Activated T-helper 2 cell treated with anti-CD3 and anti-CD28 coated beads, Interferon-gamma antibody, Interleukin-2, Interleukin-4, amounts not matched to agents 10 μg/mL and 5 μg/mL and 100 μg/mL, durations not matched to agents 14 hours and 24 hours and 36 hours (primary cell): ENCODE results near the gene BFSP2. TPM values are rescaled to one million over a fixed set of nuclear protein-coding genes. Genes with fewer than 3 reads are reported as not detected.

Experiments
- DNase-seq: peaks from one replicate; pipeline ENCODE4 v3.0.0; 2021; ENCODE audit warnings: low spot score
- H3K27ac Mint-ChIP-seq: one replicate; pipeline ENCODE4 v1.8.0; 2021; ENCODE audit warnings: mixed read lengths
- H3K27me3 Mint-ChIP-seq: one replicate; pipeline ENCODE4 v1.8.0; 2021; ENCODE audit warnings: low read depth, mixed read lengths
- H3K36me3 Mint-ChIP-seq: one replicate; pipeline ENCODE4 v1.8.0; 2021; ENCODE audit warnings: low read depth, mixed read lengths
- H3K4me1 Mint-ChIP-seq: one replicate; pipeline ENCODE4 v1.8.0; 2021; ENCODE audit warnings: low read depth, mixed read lengths
- H3K4me3 Mint-ChIP-seq: one replicate; pipeline ENCODE4 v1.8.0; 2021; ENCODE audit warnings: low read depth, mild to moderate bottlenecking, moderate library complexity, mixed read lengths
- H3K9me3 Mint-ChIP-seq: one replicate; pipeline ENCODE4 v1.8.0; 2021; ENCODE audit warnings: mixed read lengths
- intact Hi-C: fragments of 100-400 bp; cut with micrococcal nuclease; formaldehyde crosslinking; loops from one replicate; pipeline ENCODE4 v1.15.1; 2023
- total RNA-seq: library from RNA; stranded (reverse); gene quantifications from 2 replicates; pipeline ENCODE4 v1.2.3, GENCODE V29; 2022

Gene BFSP2
- total RNA-seq, 1 donor from 2014 or later: not detected

DNA sequence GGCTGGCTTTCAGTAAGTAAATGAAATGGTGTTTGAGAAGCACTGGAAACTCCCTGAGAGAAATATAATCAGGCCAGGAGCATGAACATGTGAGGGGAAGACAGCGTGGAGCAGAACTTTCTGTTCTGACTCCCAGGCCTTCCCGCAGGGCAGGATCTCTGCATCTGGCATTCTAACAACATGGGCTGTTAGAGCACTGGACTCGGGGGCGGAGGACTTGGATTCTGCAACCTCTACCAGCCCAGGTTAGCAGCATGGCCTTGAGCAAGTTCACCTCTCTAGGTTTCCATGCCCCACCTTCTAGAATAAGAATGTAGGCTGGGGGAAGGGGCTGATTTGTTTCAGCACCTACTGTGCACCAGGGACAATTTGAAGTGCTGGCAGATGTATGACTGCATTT lies 12.5 kb upstream of the BFSP2 start:
- no peaks in the 10 kb centered on the region for H3K4me1 Mint-ChIP-seq
- H3K4me3 Mint-ChIP-seq: no peak overlapping the region
- H3K36me3 Mint-ChIP-seq: no peaks in the 10 kb centered on the region
- intact Hi-C loops: no loop called here
- peaks cover 6% of the 10 kb centered on the region for H3K27me3 Mint-ChIP-seq
- no peak for DNase-seq
- no peaks in the 10 kb centered on the region for H3K9me3 Mint-ChIP-seq
- H3K27ac Mint-ChIP-seq: no peak overlapping the region

GRCh38 chr3:133388696-133389395 lies 11.0 kb upstream of the BFSP2 start:
- DNase-seq: no peak

GRCh38 chr3:133390715-133391114 lies 9.1 kb upstream of the BFSP2 start:
- intact Hi-C loops: no loop called here
- Mint-ChIP-seq H3K36me3 (no peaks in the 10 kb centered on the region), H3K4me3 (no peak overlapping the region)

More at GRCh38 chr3:133388696-133389395, 11.0 kb upstream of the BFSP2 start:
- no peaks in the 10 kb centered on the region for H3K36me3 Mint-ChIP-seq
- no peak overlapping the region for H3K4me3 Mint-ChIP-seq
- no peaks in the 10 kb centered on the region for H3K9me3 Mint-ChIP-seq
- H3K27ac Mint-ChIP-seq: no peak overlapping the region
- peaks cover 3% of the 10 kb centered on the region for H3K4me1 Mint-ChIP-seq
- peaks cover 5% of the 10 kb centered on the region for H3K27me3 Mint-ChIP-seq
- intact Hi-C loops: no loop called here

GRCh38 chr3:133393204-133393603 lies 6.7 kb upstream of the BFSP2 start:
- DNase-seq: no peak
- peaks cover 5% of the 10 kb centered on the region for H3K4me1 Mint-ChIP-seq
- no peak overlapping the region for H3K4me3 Mint-ChIP-seq
- intact Hi-C loops: no loop called here
- peaks cover 5% of the 10 kb centered on the region for H3K27me3 Mint-ChIP-seq
- H3K36me3 Mint-ChIP-seq: no peaks in the 10 kb centered on the region
- no peak overlapping the region for H3K27ac Mint-ChIP-seq
- no peaks in the 10 kb centered on the region for H3K9me3 Mint-ChIP-seq

More at GRCh38 chr3:133390715-133391114, 9.1 kb upstream of the BFSP2 start:
- peaks cover 4% of the 10 kb centered on the region for H3K27me3 Mint-ChIP-seq
- H3K9me3 Mint-ChIP-seq: no peaks in the 10 kb centered on the region
- peaks cover 5% of the 10 kb centered on the region for H3K4me1 Mint-ChIP-seq
- DNase-seq: no peak
- H3K27ac Mint-ChIP-seq: no peak overlapping the region

DNA sequence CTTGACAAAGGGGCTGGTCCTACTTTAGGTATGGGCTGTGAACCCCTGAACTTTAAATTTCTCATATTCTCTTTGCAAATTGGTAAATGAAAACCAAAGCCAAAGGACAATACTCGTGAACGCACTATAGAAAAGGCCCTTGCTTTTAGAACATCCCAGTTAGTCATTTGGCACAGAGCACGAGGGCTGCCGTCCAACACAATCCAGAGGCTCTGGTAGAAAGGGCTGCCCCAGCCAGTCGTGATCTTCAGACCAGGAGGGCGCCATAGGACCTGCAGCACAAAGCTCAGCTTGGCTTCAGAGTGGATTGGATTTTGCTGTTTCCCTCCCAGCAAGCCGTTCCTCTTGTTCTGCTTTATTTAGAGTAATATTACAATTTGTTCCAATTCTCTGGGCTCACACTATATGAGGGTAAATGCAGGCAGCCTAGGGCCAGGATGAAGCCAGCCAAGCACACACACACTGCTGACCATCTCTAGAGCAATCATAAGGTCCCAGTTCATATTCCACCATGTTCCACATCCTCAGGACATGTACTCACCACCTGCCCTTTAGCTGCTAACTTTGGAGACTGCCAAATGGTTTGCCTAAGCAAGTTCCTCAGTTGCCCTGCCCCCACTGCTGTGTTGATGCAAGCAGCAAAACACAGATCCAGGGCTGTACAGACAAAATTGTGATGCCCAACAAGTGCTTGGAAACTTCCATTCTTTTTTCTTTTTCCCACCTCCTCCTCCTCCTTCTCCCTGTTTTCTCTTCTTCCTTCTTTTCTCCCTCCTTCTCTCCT lies 6.0 kb upstream of the BFSP2 start:
- DNase-seq: no peak
- peaks cover 5% of the 10 kb centered on the region for H3K27me3 Mint-ChIP-seq
- H3K4me1 Mint-ChIP-seq: peaks cover 5% of the 10 kb centered on the region
- intact Hi-C loops: no loop called here
- no peaks in the 10 kb centered on the region for H3K36me3 Mint-ChIP-seq
- H3K27ac Mint-ChIP-seq: no peak overlapping the region
- no peak overlapping the region for H3K4me3 Mint-ChIP-seq
- H3K9me3 Mint-ChIP-seq: no peaks in the 10 kb centered on the region

- intact Hi-C loops: no loop called here
- Mint-ChIP-seq H3K4me3 (no peak overlapping the region), H3K36me3 (no peaks in the 10 kb centered on the region), H3K9me3 (no peaks in the 10 kb centered on the region), H3K27ac (no peak overlapping the region), H3K27me3 (peaks cover 2% of the 10 kb centered on the region), H3K4me1 (peaks cover 5% of the 10 kb centered on the region)
- no peak for DNase-seq
These were observed 5.1 kb upstream of the BFSP2 start for GRCh38 chr3:133394561-133395311.

DNA sequence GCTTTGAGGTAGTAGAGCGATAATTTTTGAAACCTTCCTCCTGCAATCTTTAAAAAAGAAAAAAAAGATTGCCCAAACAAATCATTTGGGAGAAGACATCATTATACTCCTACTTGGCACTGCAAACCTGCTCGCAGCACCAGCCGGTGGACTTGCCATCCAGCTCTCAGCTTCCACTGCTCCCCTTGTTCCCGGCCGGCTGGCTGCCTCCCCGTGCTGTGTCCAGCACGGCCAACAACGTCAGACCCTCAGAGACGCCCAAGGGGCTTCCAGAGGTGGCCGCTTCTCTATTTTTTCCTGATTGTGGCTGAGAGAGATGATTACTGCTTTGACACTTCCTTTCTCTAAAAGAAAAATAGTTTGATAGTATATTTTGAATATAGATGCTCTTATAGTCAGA lies 3.0 kb upstream of the BFSP2 start:
- H3K9me3 Mint-ChIP-seq: no peaks in the 10 kb centered on the region
- H3K36me3 Mint-ChIP-seq: no peaks in the 10 kb centered on the region
- no peak overlapping the region for H3K27ac Mint-ChIP-seq
- no peak for DNase-seq
- intact Hi-C loops: no loop called here
- peaks cover 2% of the 10 kb centered on the region for H3K27me3 Mint-ChIP-seq
- H3K4me3 Mint-ChIP-seq: no peak overlapping the region
- peaks cover 5% of the 10 kb centered on the region for H3K4me1 Mint-ChIP-seq

GRCh38 chr3:133401374-133402135 lies 1.7 kb downstream of the BFSP2 start:
- Mint-ChIP-seq H3K27ac (no peak overlapping the region), H3K4me1 (no peaks in the 10 kb centered on the region), H3K27me3 (peaks cover 3% of the 10 kb centered on the region), H3K36me3 (no peaks in the 10 kb centered on the region), H3K9me3 (no peaks in the 10 kb centered on the region), H3K4me3 (no peak overlapping the region)
- intact Hi-C loops: no loop called here
- DNase-seq: no peak

- no peaks in the 10 kb centered on the region for H3K4me1 Mint-ChIP-seq
- intact Hi-C loops: no loop called here
- H3K36me3 Mint-ChIP-seq: no peaks in the 10 kb centered on the region
- peaks cover 10% of the 10 kb centered on the region for H3K27me3 Mint-ChIP-seq
- no peak overlapping the region for H3K27ac Mint-ChIP-seq
- no peaks in the 10 kb centered on the region for H3K9me3 Mint-ChIP-seq
- no peak overlapping the region for H3K4me3 Mint-ChIP-seq
- DNase-seq: no peak
These were observed 5.1 kb downstream of the BFSP2 start for GRCh38 chr3:133404920-133405319.

DNA sequence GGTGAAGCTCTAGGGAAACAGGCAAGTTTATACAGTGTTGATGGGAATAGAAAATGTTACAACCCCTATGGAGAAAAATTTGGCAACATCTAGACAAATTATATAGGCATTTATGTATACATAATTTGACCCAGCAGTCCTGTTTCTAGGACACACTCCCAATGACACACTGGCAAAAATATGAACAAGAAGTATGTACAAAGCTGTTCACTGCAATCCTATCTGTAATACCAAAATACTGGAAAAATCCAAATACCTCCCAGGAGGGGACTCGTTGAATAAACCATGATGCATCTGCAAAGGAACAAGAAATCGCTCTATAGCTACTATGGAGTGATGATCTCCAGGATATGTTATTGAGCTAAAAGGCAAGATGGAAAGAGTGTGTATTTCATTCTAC lies 8.5 kb downstream of the BFSP2 start:
- peaks cover 17% of the 10 kb centered on the region for H3K27me3 Mint-ChIP-seq
- intact Hi-C loops: no loop called here
- H3K36me3 Mint-ChIP-seq: no peaks in the 10 kb centered on the region
- DNase-seq: no peak
- H3K9me3 Mint-ChIP-seq: no peaks in the 10 kb centered on the region
- peaks cover 3% of the 10 kb centered on the region for H3K4me1 Mint-ChIP-seq
- no peak overlapping the region for H3K4me3 Mint-ChIP-seq
- no peak overlapping the region for H3K27ac Mint-ChIP-seq

DNA sequence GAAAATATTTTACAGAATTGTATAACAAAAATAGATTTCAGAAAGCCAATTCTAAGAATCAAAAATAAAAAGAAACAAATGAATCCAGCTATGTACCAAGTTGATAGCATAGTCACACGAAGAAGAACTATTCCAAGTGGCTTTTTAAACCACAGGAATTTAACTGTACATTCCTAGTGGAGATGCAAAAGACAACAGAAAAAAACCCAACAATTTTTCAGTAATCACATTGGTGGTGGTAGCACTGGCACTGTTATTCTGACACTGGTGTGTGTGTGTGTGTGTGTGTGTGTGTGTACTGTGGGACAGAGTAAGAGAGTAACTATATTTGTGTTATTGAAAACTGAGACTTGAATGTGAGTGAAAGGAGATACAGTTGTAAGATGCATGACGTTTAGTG lies 9.1 kb downstream of the BFSP2 start:
- no peaks in the 10 kb centered on the region for H3K9me3 Mint-ChIP-seq
- no peak for DNase-seq
- no peak overlapping the region for H3K27ac Mint-ChIP-seq
- H3K4me3 Mint-ChIP-seq: no peak overlapping the region
- intact Hi-C loops: no loop called here
- H3K27me3 Mint-ChIP-seq: peaks cover 17% of the 10 kb centered on the region
- H3K36me3 Mint-ChIP-seq: no peaks in the 10 kb centered on the region
- peaks cover 6% of the 10 kb centered on the region for H3K4me1 Mint-ChIP-seq

DNA sequence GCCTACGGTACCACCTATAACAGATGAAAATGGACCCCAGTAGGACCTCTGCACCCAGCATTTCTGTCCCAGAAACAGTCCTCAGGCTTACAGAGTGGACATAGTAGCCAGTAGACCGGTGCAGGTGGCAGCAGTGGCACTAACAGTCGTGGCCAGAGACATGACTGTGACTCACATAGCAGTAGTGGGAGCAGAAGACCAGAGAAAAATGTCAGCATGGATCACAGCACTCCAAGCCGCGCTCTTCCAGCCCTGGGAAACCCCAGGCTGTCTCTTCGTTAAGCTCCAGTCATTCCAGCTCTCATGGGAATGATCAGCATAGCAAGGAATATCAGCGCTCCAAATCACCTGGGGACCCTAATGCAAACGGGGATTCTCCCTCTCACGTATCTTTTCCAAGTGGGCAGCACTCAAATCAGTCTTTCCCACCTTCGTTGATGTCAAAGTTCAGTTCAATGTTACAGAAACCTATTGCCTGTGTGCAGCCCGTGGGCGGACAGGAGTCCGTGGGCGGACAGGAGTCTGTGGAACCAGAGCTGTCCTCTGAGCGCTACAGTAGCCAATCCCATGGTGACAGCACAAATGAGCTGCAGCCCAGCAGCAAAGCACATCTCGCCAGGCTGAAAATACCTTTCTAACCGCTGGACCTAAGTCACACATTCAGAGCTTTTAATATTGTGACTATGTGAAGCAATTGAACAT lies 10.5 kb downstream of the BFSP2 start:
- Mint-ChIP-seq H3K27ac (no peak overlapping the region), H3K27me3 (peaks cover 17% of the 10 kb centered on the region), H3K4me3 (no peak overlapping the region), H3K4me1 (peaks cover 6% of the 10 kb centered on the region), H3K9me3 (no peaks in the 10 kb centered on the region), H3K36me3 (no peaks in the 10 kb centered on the region)
- DNase-seq: no peak
- intact Hi-C loops: no loop called here
